22Rv1 (cell line): ENCODE measurements around the gene PTPN13.
"Not testable (repeated sequence)": the region's sequence is repeated elsewhere in the genome, so short reads cannot be mapped to it uniquely, and the experiment has no call there.

ENCODE experiments used
- H3K27ac ChIP-seq: fragments of 450-650 bp; 2 replicates; pipeline ENCODE4 v1.5.1; 2017
- ZFX ChIP-seq: fragments of 450-650 bp; IDR thresholded peaks from 2 replicates; pipeline ENCODE4 v1.6.1; 2017; ENCODE audit warnings: antibody characterized with exemption, borderline replicate concordance
- TF ChIP-seq, protein P1 (sequence below): fragments of 450-650 bp; IDR thresholded peaks from 2 replicates; pipeline ENCODE4 v1.5.1; 2017; ENCODE audit warnings: mild to moderate bottlenecking

The PTPN13 gene

GRCh38 chr4:86706923-86707597, 112.9 kb downstream of the PTPN13 start:
- TF ChIP-seq ZFX: no peak
- TF ChIP-seq, protein P1, sequence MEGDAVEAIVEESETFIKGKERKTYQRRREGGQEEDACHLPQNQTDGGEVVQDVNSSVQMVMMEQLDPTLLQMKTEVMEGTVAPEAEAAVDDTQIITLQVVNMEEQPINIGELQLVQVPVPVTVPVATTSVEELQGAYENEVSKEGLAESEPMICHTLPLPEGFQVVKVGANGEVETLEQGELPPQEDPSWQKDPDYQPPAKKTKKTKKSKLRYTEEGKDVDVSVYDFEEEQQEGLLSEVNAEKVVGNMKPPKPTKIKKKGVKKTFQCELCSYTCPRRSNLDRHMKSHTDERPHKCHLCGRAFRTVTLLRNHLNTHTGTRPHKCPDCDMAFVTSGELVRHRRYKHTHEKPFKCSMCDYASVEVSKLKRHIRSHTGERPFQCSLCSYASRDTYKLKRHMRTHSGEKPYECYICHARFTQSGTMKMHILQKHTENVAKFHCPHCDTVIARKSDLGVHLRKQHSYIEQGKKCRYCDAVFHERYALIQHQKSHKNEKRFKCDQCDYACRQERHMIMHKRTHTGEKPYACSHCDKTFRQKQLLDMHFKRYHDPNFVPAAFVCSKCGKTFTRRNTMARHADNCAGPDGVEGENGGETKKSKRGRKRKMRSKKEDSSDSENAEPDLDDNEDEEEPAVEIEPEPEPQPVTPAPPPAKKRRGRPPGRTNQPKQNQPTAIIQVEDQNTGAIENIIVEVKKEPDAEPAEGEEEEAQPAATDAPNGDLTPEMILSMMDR: no peak
- H3K27ac ChIP-seq: no peak overlapping the region

DNA sequence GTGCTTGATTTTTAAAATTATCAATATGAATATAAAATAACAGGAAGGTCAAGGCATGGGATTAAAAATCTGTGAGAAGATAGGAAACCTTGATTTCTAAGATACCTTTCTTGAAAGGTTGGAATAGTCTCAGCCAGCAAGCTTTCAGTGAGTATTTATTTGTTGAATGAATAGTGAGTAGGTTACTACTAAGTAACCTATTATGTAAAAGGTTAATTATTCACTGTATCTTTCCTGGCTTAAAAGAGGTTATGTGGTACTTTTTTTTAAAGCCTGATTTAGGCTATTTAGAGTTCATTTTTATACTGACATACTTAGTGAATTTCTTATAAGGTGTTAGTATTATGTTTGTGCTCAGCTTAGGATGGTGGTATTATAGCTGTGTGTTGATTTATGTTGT, 123.5 kb downstream of the PTPN13 start:
- TF ChIP-seq, protein P1: no peak
- no peak for TF ChIP-seq ZFX

GRCh38 chr4:86718152-86718551, 124.0 kb downstream of the PTPN13 start:
- TF ChIP-seq ZFX: no peak
- TF ChIP-seq, protein P1: no peak
- no peak overlapping the region for H3K27ac ChIP-seq

More for the DNA sequence above, 123.5 kb downstream of the PTPN13 start:
- no peak overlapping the region for H3K27ac ChIP-seq

- not testable (repeated sequence) for H3K27ac ChIP-seq
These were observed 125.0 kb downstream of the PTPN13 start for GRCh38 chr4:86719149-86719548.

GRCh38 chr4:86720508-86721068, 126.5 kb downstream of the PTPN13 start:
- TF ChIP-seq ZFX: no peak
- TF ChIP-seq, protein P1: no peak
- H3K27ac ChIP-seq: no peak overlapping the region

GRCh38 chr4:86721412-86721811, 127.3 kb downstream of the PTPN13 start:
- no peak overlapping the region for H3K27ac ChIP-seq
- TF ChIP-seq, protein P1: no peak
- no peak for TF ChIP-seq ZFX

GRCh38 chr4:86730310-86730709, 136.2 kb downstream of the PTPN13 start:
- H3K27ac ChIP-seq: no peak overlapping the region
- TF ChIP-seq, protein P1: no peak
- TF ChIP-seq ZFX: no peak

GRCh38 chr4:86737244-86737643, 143.1 kb downstream of the PTPN13 start:
- H3K27ac ChIP-seq: no peak overlapping the region
- no peak for TF ChIP-seq ZFX
- TF ChIP-seq, protein P1: no peak
